ENCODE results near the gene CALHM2. TPM values are rescaled to one million over a fixed set of nuclear protein-coding genes. Genes with fewer than 3 reads are reported as not detected.

Gene CALHM2
- total RNA-seq, 1 experiment from 2014 or later, result 5.9 TPM

- DNase-seq (ENCODE audit: low read depth, low spot score) (no peak), ATAC-seq (no peak)
- CTCF ChIA-PET, result no interaction called here
- Histone ChIP-seq H3K27me3 (ENCODE audit: control insufficient read depth, insufficient read depth, low read length) (no peaks in the 10 kb centered on the region), H3K36me3 (ENCODE audit: control insufficient read depth, insufficient read depth, low read length) (peaks cover 11% of the 10 kb centered on the region; the same call in 1 of the 2 replicates), H3K4me3 (ENCODE audit: low read depth in 2 of 2, low read length in 2 of 2) (no peak overlapping the region), H3K9me3 (ENCODE audit: control insufficient read depth, insufficient read depth, low read depth, low read length) (no peaks in the 10 kb centered on the region), H3K4me1 (ENCODE audit: control insufficient read depth, insufficient read depth, low read length) (peaks cover 17% of the 10 kb centered on the region), H3K27ac (ENCODE audit: low read length) (no peak overlapping the region)
- in situ Hi-C loops (cut with HindIII; ENCODE audit: low pct_unique_long_range_greater_than_20kb, low sequenced_read_pairs), result no loop called here
- POLR2A ChIA-PET, result interaction anchor here (0.6 kb wide), 1 partner anchor 41 kb away, joined by 4 read pairs; no protein-coding TSS in a partner anchor
- TF ChIP-seq TCF7L2 (IDR thresholded peaks at IDR 0.05; ENCODE audit: low read depth, low read length), result no peak
- TF ChIP-seq POLR2AphosphoS5 (IDR thresholded peaks at IDR 0.05; ENCODE audit: low read depth, low read length), result no peak
- TF ChIP-seq CTCF (IDR thresholded peaks at IDR 0.05), result no peak
- intact Hi-C loops (cut with micrococcal nuclease; ENCODE audit: unreplicated experiment), result no loop called here
- BruUV-seq (replicated peaks), result no TSS peak
Measured at GRCh38 chr10:103449208-103450144, 2.7 kb downstream of the CALHM2 start.

GRCh38 chr10:103448746-103449145 is 3.4 kb downstream of the CALHM2 start:
- ATAC-seq (no peak), DNase-seq (ENCODE audit: low read depth, low spot score) (no peak)
- no TSS peak for BruUV-seq (replicated peaks)
- no peaks in the 10 kb centered on the region for H3K27me3 ChIP-seq (ENCODE audit: control insufficient read depth, insufficient read depth, low read length)
- in situ Hi-C loops (cut with HindIII; ENCODE audit: low pct_unique_long_range_greater_than_20kb, low sequenced_read_pairs) (no loop called here), intact Hi-C loops (cut with micrococcal nuclease; ENCODE audit: unreplicated experiment) (no loop called here)
- TF ChIP-seq POLR2AphosphoS5 (IDR thresholded peaks at IDR 0.05; ENCODE audit: low read depth, low read length) (no peak), CTCF (IDR thresholded peaks at IDR 0.05) (no peak), TCF7L2 (IDR thresholded peaks at IDR 0.05; ENCODE audit: low read depth, low read length) (no peak), REST (IDR thresholded peaks at IDR 0.05; ENCODE audit: insufficient read depth in 1 of 2, low read depth in 2 of 2, low read length in 1 of 2) (no peak), SIN3A (IDR thresholded peaks at IDR 0.05; ENCODE audit: borderline replicate concordance, insufficient read depth, low read depth, low read length) (no peak)
- no peak overlapping the region for H3K27ac ChIP-seq (ENCODE audit: low read length)
- H3K36me3 ChIP-seq (ENCODE audit: control insufficient read depth, insufficient read depth, low read length), result peaks cover 18% of the 10 kb centered on the region; the same call in 1 of the 2 replicates
- peaks cover 17% of the 10 kb centered on the region for H3K4me1 ChIP-seq (ENCODE audit: control insufficient read depth, insufficient read depth, low read length)
- no peak overlapping the region for H3K4me3 ChIP-seq (ENCODE audit: low read depth in 2 of 2, low read length in 2 of 2)
- H3K9me3 ChIP-seq (ENCODE audit: control insufficient read depth, insufficient read depth, low read depth, low read length), result no peaks in the 10 kb centered on the region
- CTCF ChIA-PET, result no interaction called here
- POLR2A ChIA-PET, result no interaction called here

Data from Panc1 (cell line).